NCI-H187 (cell line): Measurements from ENCODE around the gene ITGAD.

Experiments used
- DNase-seq, 2 experiments: peaks; one replicate each; lab custom pipeline; 2025; lab: John Stamatoyannopoulos, UW

Gene ITGAD

GRCh38 chr16:31475946-31476302, 82.8 kb downstream of the ITGAD start:
- no peak for DNase-seq
